NCI-H1417 treated with DMSO at 0.1 percent for 48 hours (cell line): ENCODE measurements around the gene GALNT5.
"Not testable (repeated sequence)": the region's sequence is repeated elsewhere in the genome, so short reads cannot be mapped to it uniquely, and the experiment has no call there.

Experiments
- DNase-seq: peaks from one replicate; lab custom pipeline; 2025; lab: John Stamatoyannopoulos, UW

The GALNT5 gene

GRCh38 chr2:157327621-157328500 lies 70.4 kb downstream of the GALNT5 start:
- no peak for DNase-seq

- DNase-seq = no peak
Measured at GRCh38 chr2:157329524-157329923, 72.0 kb downstream of the GALNT5 start.

- no peak for DNase-seq
Measured at GRCh38 chr2:157333304-157334047, 76.0 kb downstream of the GALNT5 start.

- DNase-seq = no peak
Measured at GRCh38 chr2:157334335-157334734, 76.8 kb downstream of the GALNT5 start.

GRCh38 chr2:157334797-157335196 lies 77.3 kb downstream of the GALNT5 start:
- DNase-seq = no peak

GRCh38 chr2:157336137-157337010 lies 78.9 kb downstream of the GALNT5 start:
- DNase-seq = no peak

GRCh38 chr2:157337978-157338377 lies 80.5 kb downstream of the GALNT5 start:
- no peak for DNase-seq

- no peak for DNase-seq
Measured at GRCh38 chr2:157339965-157340655, 82.6 kb downstream of the GALNT5 start.

- not testable (repeated sequence) for DNase-seq
Measured at GRCh38 chr2:157341381-157341780, 83.9 kb downstream of the GALNT5 start.

GRCh38 chr2:157345647-157346389 lies 88.3 kb downstream of the GALNT5 start:
- DNase-seq = no peak

- DNase-seq = no peak
Measured at GRCh38 chr2:157348291-157348921, 90.9 kb downstream of the GALNT5 start.

- no peak for DNase-seq
Measured at GRCh38 chr2:157349949-157350515, 92.5 kb downstream of the GALNT5 start.

- no peak for DNase-seq
Measured at GRCh38 chr2:157355618-157356017, 98.1 kb downstream of the GALNT5 start.

- DNase-seq = no peak
Measured at GRCh38 chr2:157359628-157360027, 102.1 kb downstream of the GALNT5 start.

- no peak for DNase-seq
Measured at GRCh38 chr2:157361526-157361925, 104.0 kb downstream of the GALNT5 start.

- no peak for DNase-seq
Measured at GRCh38 chr2:157362627-157363026, 105.1 kb downstream of the GALNT5 start.

- DNase-seq = no peak
Measured at GRCh38 chr2:157363612-157364101, 106.2 kb downstream of the GALNT5 start.
